Heart right ventricle (tissue), 16 donors: ENCODE measurements around the gene NUP214. TPM values are rescaled to one million over a fixed set of nuclear protein-coding genes. Genes with fewer than 3 reads are reported as not detected.
A peak's percentile ranks its signal among the peaks of the same experiment; 100 is the strongest.

Source experiments
- ATAC-seq, 8 donors: fragments of 200-7000 bp; cut with Tn5 transposase; one replicate each; pipeline ENCODE4 v1.9.1; 2020; ENCODE audit warnings: mild to moderate bottlenecking in 8 of 8, moderate library complexity in 8 of 8, moderate number of reproducible peaks in 1 of 8
- DNase-seq, 2 donors: peaks; one replicate each; pipeline ENCODE4 v3.0.0-alpha.2; 2020
- H3K27ac ChIP-seq, 10 donors: fragments of 200-600 bp; sonication (generic) in 2 of 10; one replicate each; pipeline versions ENCODE4 v1.5.0 to v1.8.0; 2020 to 2022; ENCODE audit warnings: mild to moderate bottlenecking in 3 of 10
- H3K27me3 ChIP-seq, 7 donors: fragments of 200-600 bp; one replicate each; pipeline ENCODE4 v1.8.0; 2021 to 2022; ENCODE audit warnings: mild to moderate bottlenecking in 2 of 7
- H3K36me3 ChIP-seq, 9 donors: fragments of 200-600 bp; sonication (generic) in 1 of 9; one replicate each; pipeline versions ENCODE4 v1.5.0 to v1.8.0; 2020 to 2022; ENCODE audit warnings: mild to moderate bottlenecking in 2 of 9
- H3K4me1 ChIP-seq, 9 donors: fragments of 200-600 bp; sonication (generic) in 1 of 9; one replicate each; pipeline versions ENCODE4 v1.5.0 to v1.8.0; 2020 to 2022; ENCODE audit warnings: mild to moderate bottlenecking in 4 of 9
- H3K4me3 ChIP-seq, 10 donors: fragments of 200-600 bp; sonication (generic) in 2 of 10; one replicate each; pipeline versions ENCODE4 v1.5.0 to v1.8.0; 2020 to 2022; ENCODE audit warnings: mild to moderate bottlenecking in 7 of 10, moderate library complexity in 2 of 10
- H3K9me3 ChIP-seq, 11 donors: fragments of 200-600 bp in 10 of 11; sonication (generic) in 2 of 11; one replicate each; pipeline versions ENCODE4 v1.5.0 to v1.8.0; 2013 to 2022; ENCODE audit warnings: mild to moderate bottlenecking in 2 of 11, control low read depth in 1 of 11, moderate library complexity in 1 of 11
- WGBS, 2 donors: extraction: QIAGEN DNeasy Blood & Tissue Kit; methylation state at CpG; one replicate each; pipeline ENCODE4 v1.1.7; 2013; ENCODE audit warnings: inconsistent platforms in 1 of 2; 5-methylcytosine and 5-hydroxymethylcytosine counted together
- intact Hi-C, 10 donors: fragments of 100-400 bp; cut with DNase I; formaldehyde crosslinking; loops; one replicate each; pipeline versions ENCODE4 v1.11.1 to v1.14.2; 2022
- polyA plus RNA-seq, 2 donors: library from polyadenylated mRNA; stranded (reverse); fragments of 200-250 nt; gene quantifications; one replicate each; pipeline ENCODE4 v1.2.3, GENCODE V29; 2013
- total RNA-seq, 10 donors: library from RNA; stranded (reverse); fragmentation: NEBNext Ultra II Directional in 3 of 10; extraction: Animal tissue kit (Norgen Biotek cat#: 25700) in 3 of 10; gene quantifications; one replicate each; pipeline versions ENCODE4 v1.2.1 to v1.2.4, GENCODE V29; 2021 to 2023
- TF ChIP-seq, protein P1 (sequence below), 9 donors: fragments of 200-600 bp; sonication (generic) in 2 of 9; IDR thresholded peaks; one replicate each; pipeline versions ENCODE4 v1.5.0 to v1.8.0; 2021 to 2022; ENCODE audit warnings: antibody characterized with exemption in 9 of 9, mild to moderate bottlenecking in 5 of 9, moderate library complexity in 1 of 9
- donor health status: Arrhythmogenic right ventricular cardiomyopathy.
- donor health status: ischemic (EF 13 %, LVEDD 7.1; RV severe dilation, severe dysfunction).
- donor health status: healthy with polysubstance abuse.
- donor health status: DM: no; HTN: yes; CAD: no.
- donor health status: DM: no; HTN: no; CAD: no.
- donor health status: ischemic (EF 25% LVEDD 6.9; RV normal size, moderate dysfunction).
- donor health status: ischemic (EF 25% LVEDD 5.7; RV mildly dilated, moderate dysfunction).
- donor health status: healthy.
- donor health status: DM: yes; HTN: yes; CAD: no.
- donor health status: Ischemic cardiomyopathy.
- donor health status: ischemic (EF 35%, LVEDD 5.7; RV mildly dilated, moderate dysfunction).
- donor health status: nonischemic (EF 11% LVEDD 7.7; RV severe dilation, severe dysfunction).
- donor health status: DM: yes; HTN: yes; CAD: no.
- donor health status: PGD.
- donor health status: ischemic (EF 29% LVEDD 5.4; RV normal size, mild dysfunction).
- donor health status: nonischemic (EF 23%, LVEDD 6.1; RV moderate dilation, normal function).

NUP214 gene
- total and polyA plus RNA-seq, 12 donors = 13.8 to 27.1 (median 22.9) TPM

DNA sequence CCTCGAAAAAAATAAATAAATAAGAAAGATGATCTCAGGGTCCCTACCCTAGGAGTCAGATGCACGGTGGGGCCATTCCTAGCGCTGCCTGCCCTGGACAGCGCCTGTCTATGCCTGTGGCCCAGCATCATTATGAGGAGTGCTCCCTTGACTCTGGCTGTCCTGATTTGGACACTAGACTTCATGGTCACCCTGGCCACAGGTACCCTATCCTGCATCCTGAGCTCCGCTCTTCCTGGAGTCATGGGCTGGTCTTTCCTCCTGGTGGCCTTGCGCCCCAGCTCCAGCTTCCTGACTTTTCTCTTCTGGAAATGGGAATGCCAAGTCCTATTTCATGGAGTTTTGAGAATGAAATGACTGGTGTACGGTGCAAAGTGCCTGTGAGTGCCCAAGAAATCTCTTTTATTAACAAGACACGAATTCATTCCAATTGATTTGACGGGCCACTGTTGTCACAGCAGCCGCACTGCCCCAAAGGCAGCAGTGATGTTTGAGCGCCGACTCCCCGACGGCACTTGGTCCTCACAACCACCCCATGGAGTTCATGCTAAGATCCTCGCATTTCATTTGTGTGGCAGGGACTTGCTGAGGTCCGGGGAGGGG is 29.6 kb upstream of the NUP214 start:
- no peaks in the 10 kb centered on the region for H3K9me3 ChIP-seq
- H3K4me1 ChIP-seq = peaks cover 6 to 49% (median 25%) of the 10 kb centered on the region in 9 donors
- H3K27me3 ChIP-seq = peaks cover 0 to 52% (median 37%) of the 10 kb centered on the region in 7 donors
- intact Hi-C loops = no loop called here
- TF ChIP-seq, protein P1, sequence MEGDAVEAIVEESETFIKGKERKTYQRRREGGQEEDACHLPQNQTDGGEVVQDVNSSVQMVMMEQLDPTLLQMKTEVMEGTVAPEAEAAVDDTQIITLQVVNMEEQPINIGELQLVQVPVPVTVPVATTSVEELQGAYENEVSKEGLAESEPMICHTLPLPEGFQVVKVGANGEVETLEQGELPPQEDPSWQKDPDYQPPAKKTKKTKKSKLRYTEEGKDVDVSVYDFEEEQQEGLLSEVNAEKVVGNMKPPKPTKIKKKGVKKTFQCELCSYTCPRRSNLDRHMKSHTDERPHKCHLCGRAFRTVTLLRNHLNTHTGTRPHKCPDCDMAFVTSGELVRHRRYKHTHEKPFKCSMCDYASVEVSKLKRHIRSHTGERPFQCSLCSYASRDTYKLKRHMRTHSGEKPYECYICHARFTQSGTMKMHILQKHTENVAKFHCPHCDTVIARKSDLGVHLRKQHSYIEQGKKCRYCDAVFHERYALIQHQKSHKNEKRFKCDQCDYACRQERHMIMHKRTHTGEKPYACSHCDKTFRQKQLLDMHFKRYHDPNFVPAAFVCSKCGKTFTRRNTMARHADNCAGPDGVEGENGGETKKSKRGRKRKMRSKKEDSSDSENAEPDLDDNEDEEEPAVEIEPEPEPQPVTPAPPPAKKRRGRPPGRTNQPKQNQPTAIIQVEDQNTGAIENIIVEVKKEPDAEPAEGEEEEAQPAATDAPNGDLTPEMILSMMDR (IDR thresholded peaks at IDR 0.05) = peak in 1 of 9 donors; percentile 12
- 32 to 35% methylated on average over 16 of the region's 16 CpGs for WGBS, 2 donors
- H3K36me3 ChIP-seq = no peaks in the 10 kb centered on the region
- H3K4me3 ChIP-seq = peak overlapping the region; percentile 47 to 83 (median 65)
- ATAC-seq (no peak), DNase-seq (no peak)
- H3K27ac ChIP-seq = peak overlapping the region in 7 of 10 donors; percentile 57 to 86 (median 81)

DNA sequence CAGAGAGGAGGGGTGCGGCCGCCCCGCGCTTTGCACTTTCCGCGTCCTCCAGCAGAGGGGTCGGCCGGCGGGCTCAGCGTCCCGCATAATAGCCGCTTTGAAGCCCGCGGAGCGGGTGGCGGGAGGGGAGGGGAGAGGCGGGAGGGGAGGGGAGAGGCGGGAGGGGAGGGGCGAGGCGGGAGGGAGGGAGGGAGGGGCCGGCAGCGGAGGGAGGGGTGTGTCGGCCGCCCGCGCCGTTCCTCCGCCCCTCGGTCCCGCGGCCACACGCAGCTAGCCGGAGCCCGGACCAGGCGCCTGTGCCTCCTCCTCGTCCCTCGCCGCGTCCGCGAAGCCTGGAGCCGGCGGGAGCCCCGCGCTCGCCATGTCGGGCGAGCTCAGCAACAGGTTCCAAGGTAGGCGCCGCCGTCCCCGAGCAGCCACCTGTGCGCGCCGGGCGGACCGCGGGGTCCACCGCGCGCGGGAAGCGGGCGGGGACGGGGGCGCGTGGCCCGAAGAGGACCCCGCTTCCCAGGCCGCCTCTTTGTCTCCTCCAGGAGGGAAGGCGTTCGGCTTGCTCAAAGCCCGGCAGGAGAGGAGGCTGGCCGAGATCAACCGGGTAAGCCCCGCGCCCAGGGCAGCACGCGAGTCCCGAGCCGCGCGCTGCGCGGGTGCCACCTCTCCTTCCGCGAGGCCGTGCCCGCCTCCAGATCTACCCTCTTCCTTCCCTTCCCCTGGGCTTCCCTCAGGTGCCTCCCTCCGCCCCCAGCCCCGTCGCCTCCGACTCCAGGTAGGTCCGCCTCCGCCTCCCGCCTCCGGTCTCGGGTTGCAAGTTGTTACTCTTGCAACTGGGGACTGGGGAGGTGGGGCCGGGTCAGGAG is 28.9 kb upstream of the NUP214 start, which contains the start of gene AIF1L:
Gene AIF1L (plus strand): TSS at position 263 of the 857 bp plus-strand sequence. CDS start 99 bp downstream, at position 362.
- Histone ChIP-seq H3K9me3 (no peaks in the 10 kb centered on the region), H3K4me1 (peaks cover 6 to 54% (median 25%) of the 10 kb centered on the region in 9 donors), H3K4me3 (peak within 1 kb of the TSS; percentile 47 to 83 (median 65)), H3K27ac (peak within 1 kb of the TSS; percentile 13 to 86 (median 80)), H3K27me3 (peaks cover 0 to 51% (median 37%) of the 10 kb centered on the region in 7 donors), H3K36me3 (no peaks in the 10 kb centered on the region)
- 1% methylated on average over 86 to 91 of the region's 99 CpGs for WGBS, 2 donors
- DNase-seq = peak; percentile 36 to 60
- ATAC-seq = peak; percentile 25 to 50 (median 37)
- TF ChIP-seq, protein P1 (IDR thresholded peaks at IDR 0.05) = peak in 3 of 9 donors; percentile 8 to 36 (median 22)
- intact Hi-C loops = no loop called here

DNA sequence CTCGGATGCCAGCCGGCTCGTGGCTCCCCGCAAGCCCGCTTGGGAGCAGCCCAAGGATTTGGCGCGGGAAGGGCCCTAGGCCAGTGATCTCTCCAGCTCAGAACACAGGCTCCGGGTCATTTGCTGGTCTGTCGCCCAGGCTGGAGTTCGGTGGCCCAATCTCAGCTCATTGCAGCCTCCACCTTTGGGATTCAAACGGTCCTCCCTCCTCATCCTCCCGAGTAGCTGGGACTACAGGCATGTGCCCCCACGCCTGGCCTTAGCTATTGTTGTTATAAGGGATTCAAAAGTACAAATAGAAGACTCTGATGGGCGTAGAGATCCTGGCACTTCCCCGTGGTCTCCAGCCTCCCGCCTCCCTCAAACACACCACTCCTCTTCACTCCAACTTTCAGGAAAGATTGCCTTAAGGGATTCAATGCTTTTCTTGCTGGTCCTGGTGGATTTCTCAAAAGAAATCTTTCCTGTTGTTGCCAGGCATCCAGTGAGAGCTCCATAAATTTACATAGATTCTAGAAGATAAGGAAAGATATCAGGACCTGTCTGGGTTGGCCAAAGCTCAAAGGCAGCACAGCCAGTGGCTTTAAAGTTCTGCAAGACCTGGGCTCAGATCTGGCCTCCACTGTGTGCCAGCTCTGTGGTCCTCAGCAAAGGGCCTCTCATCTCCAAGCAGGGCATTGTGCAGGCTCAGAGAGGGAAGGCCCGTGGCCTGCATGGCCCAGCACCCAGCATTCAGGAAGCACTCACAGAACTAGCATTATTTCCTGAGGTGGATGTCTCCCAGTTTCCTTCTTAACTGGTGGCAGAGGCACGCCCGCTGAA is 28.0 kb upstream of the NUP214 start:
- no peaks in the 10 kb centered on the region for H3K9me3 ChIP-seq
- peak overlapping the region; percentile 47 to 83 (median 65) for H3K4me3 ChIP-seq
- no peaks in the 10 kb centered on the region for H3K36me3 ChIP-seq
- H3K27me3 ChIP-seq = peaks cover 0 to 47% (median 37%) of the 10 kb centered on the region in 7 donors
- peak in 2 of 8 donors; percentile 3 to 5 for ATAC-seq
- TF ChIP-seq, protein P1 (IDR thresholded peaks at IDR 0.05) = no peak
- H3K4me1 ChIP-seq = peaks cover 9 to 62% (median 28%) of the 10 kb centered on the region in 9 donors
- peak overlapping the region in 9 of 10 donors; percentile 13 to 86 (median 80) for H3K27ac ChIP-seq
- DNase-seq = no peak
- intact Hi-C loops = no loop called here
- 24 to 28% methylated on average over 19 of the region's 19 CpGs for WGBS, 2 donors
